GM19463 (cell line): Measurements from ENCODE around the gene CLEC17A.
"Not testable (repeated sequence)": the region's sequence is repeated elsewhere in the genome, so short reads cannot be mapped to it uniquely, and the experiment has no call there.

Source experiments
- ATAC-seq: cut with Tn5 transposase; IDR thresholded peaks from one replicate; pipeline ENCODE4 v1.9.1; 2021; ENCODE audit warnings: mild to moderate bottlenecking, moderate library complexity; ENCODE audit not compliant: unreplicated experiment

CLEC17A gene

GRCh38 chr19:14577885-14578427 lies 4.9 kb upstream of the CLEC17A start:
- no peak for ATAC-seq

- ATAC-seq = no peak
Observed at GRCh38 chr19:14580623-14581237, 2.2 kb upstream of the CLEC17A start.

GRCh38 chr19:14584372-14584771 lies 1.5 kb downstream of the CLEC17A start:
- not testable (repeated sequence) for ATAC-seq

GRCh38 chr19:14585187-14585586 lies 2.3 kb downstream of the CLEC17A start:
- peak; percentile 68 for ATAC-seq

- not testable (repeated sequence) for ATAC-seq
Observed at GRCh38 chr19:14589433-14589832, 6.5 kb downstream of the CLEC17A start.

GRCh38 chr19:14595558-14595957 lies 12.7 kb downstream of the CLEC17A start:
- no peak for ATAC-seq

- ATAC-seq = no peak
Observed at GRCh38 chr19:14599548-14600147, 16.8 kb downstream of the CLEC17A start.

- ATAC-seq = no peak
Observed at GRCh38 chr19:14603990-14604387, 21.1 kb downstream of the CLEC17A start.

GRCh38 chr19:14606627-14607026 lies 23.7 kb downstream of the CLEC17A start:
- no peak for ATAC-seq

GRCh38 chr19:14611051-14611450 lies 28.2 kb downstream of the CLEC17A start:
- no peak for ATAC-seq

- ATAC-seq = not testable (repeated sequence)
Observed at GRCh38 chr19:14612242-14612641, 29.4 kb downstream of the CLEC17A start.

GRCh38 chr19:14612657-14613056 lies 29.8 kb downstream of the CLEC17A start:
- no peak for ATAC-seq

- ATAC-seq = not testable (repeated sequence)
Observed at GRCh38 chr19:14613399-14614098, 30.7 kb downstream of the CLEC17A start.

- ATAC-seq = no peak
Observed at GRCh38 chr19:14614099-14614412, 31.2 kb downstream of the CLEC17A start.

- no peak for ATAC-seq
Observed at GRCh38 chr19:14615623-14616022, 32.7 kb downstream of the CLEC17A start.

- ATAC-seq = no peak
Observed at GRCh38 chr19:14616407-14616806, 33.5 kb downstream of the CLEC17A start.

- no peak for ATAC-seq
Observed at GRCh38 chr19:14619404-14619803, 36.5 kb downstream of the CLEC17A start.

- not testable (repeated sequence) for ATAC-seq
Observed at GRCh38 chr19:14624491-14624890, 41.6 kb downstream of the CLEC17A start.

- ATAC-seq = no peak
Observed at GRCh38 chr19:14629557-14629956, 46.7 kb downstream of the CLEC17A start.

GRCh38 chr19:14632286-14632685 lies 49.4 kb downstream of the CLEC17A start:
- ATAC-seq = no peak

GRCh38 chr19:14639536-14640277 lies 56.8 kb downstream of the CLEC17A start:
- no peak for ATAC-seq
